H9 (cell line): Measurements from ENCODE around the gene ZNF407. TPM values are rescaled to one million over a fixed set of nuclear protein-coding genes. Genes with fewer than 3 reads are reported as not detected.

Experiments used
- DNase-seq: peaks from one replicate; pipeline ENCODE4 v3.0.0-alpha.2; 2017
- H2AFZ ChIP-seq: one replicate; pipeline ENCODE4 v1.6.1; 2013; ENCODE audit warnings: mild to moderate bottlenecking, low read length, control low read depth, moderate library complexity
- H2AK5ac ChIP-seq: 2 replicates; pipeline ENCODE4 v1.6.1; 2013; ENCODE audit warnings: low read length, control low read depth, mixed read lengths; ENCODE audit not compliant: insufficient read length
- H2BK120ac ChIP-seq: one replicate; pipeline ENCODE4 v1.6.1; 2013; ENCODE audit warnings: low read depth, mild to moderate bottlenecking, low read length, control low read depth, inconsistent platforms; ENCODE audit not compliant: poor library complexity, severe bottlenecking
- H2BK12ac ChIP-seq: 2 replicates; pipeline ENCODE4 v1.6.1; 2013; ENCODE audit warnings: low read length, control low read depth, mixed read lengths, low read depth; ENCODE audit not compliant: insufficient read length
- H2BK15ac ChIP-seq: 2 replicates; pipeline ENCODE4 v1.6.1; 2013; ENCODE audit warnings: low read depth, low read length, control low read depth
- H2BK20ac ChIP-seq: one replicate; pipeline ENCODE4 v1.6.1; 2013; ENCODE audit warnings: low read depth, mild to moderate bottlenecking, low read length, control low read depth, inconsistent platforms; ENCODE audit not compliant: poor library complexity, severe bottlenecking
- H2BK5ac ChIP-seq: 2 replicates; pipeline ENCODE4 v1.6.1; 2013; ENCODE audit warnings: low read length, control low read depth, mixed read lengths; ENCODE audit not compliant: insufficient read length
- H3K14ac ChIP-seq: 2 replicates; pipeline ENCODE4 v1.6.1; 2013; ENCODE audit warnings: low read length, control low read depth; ENCODE audit not compliant: insufficient read depth
- H3K18ac ChIP-seq: 2 replicates; pipeline ENCODE4 v1.6.1; 2013; ENCODE audit warnings: low read depth, mild to moderate bottlenecking, mixed read lengths, low read length, control low read depth; ENCODE audit not compliant: insufficient read length
- H3K23ac ChIP-seq: 2 replicates; pipeline ENCODE4 v1.6.1; 2013; ENCODE audit warnings: low read length, control low read depth, mixed read lengths, low read depth; ENCODE audit not compliant: insufficient read length
- H3K23me2 ChIP-seq: 2 replicates; pipeline ENCODE4 v1.6.1; 2013; ENCODE audit warnings: low read depth, mild to moderate bottlenecking, mixed read lengths, low read length, control low read depth; ENCODE audit not compliant: insufficient read length, poor library complexity, severe bottlenecking
- H3K27ac ChIP-seq: 2 replicates; pipeline ENCODE4 v1.5.1; 2013; ENCODE audit warnings: low read length, control low read depth, mixed read lengths, low read depth; ENCODE audit not compliant: insufficient read length
- H3K27me3 ChIP-seq: 2 replicates; pipeline ENCODE4 v1.6.1; 2013; ENCODE audit warnings: low read length, control low read depth, inconsistent platforms; ENCODE audit not compliant: insufficient read depth
- H3K4ac ChIP-seq: 2 replicates; pipeline ENCODE4 v1.6.1; 2013; ENCODE audit warnings: low read depth, mild to moderate bottlenecking, control low read depth, inconsistent platforms, low read length, moderate library complexity
- H3K4me1 ChIP-seq: 2 replicates; pipeline ENCODE4 v1.6.1; 2013; ENCODE audit warnings: low read length, control low read depth, inconsistent platforms; ENCODE audit not compliant: insufficient read depth
- H3K4me2 ChIP-seq: 2 replicates; pipeline ENCODE4 v1.6.1; 2013; ENCODE audit warnings: low read length, control low read depth, mixed read lengths; ENCODE audit not compliant: insufficient read length, insufficient read depth
- H3K56ac ChIP-seq: 2 replicates; pipeline ENCODE4 v1.6.1; 2013; ENCODE audit warnings: low read depth, mild to moderate bottlenecking, mixed read lengths, low read length, control low read depth; ENCODE audit not compliant: insufficient read length
- H3K79me1 ChIP-seq: 2 replicates; pipeline ENCODE4 v1.6.1; 2013; ENCODE audit warnings: low read depth, mild to moderate bottlenecking, moderate library complexity, low read length, control low read depth, inconsistent platforms; ENCODE audit not compliant: insufficient read depth, poor library complexity, severe bottlenecking
- H3K79me2 ChIP-seq: 2 replicates; pipeline ENCODE4 v1.6.1; 2013; ENCODE audit warnings: low read length, control low read depth, inconsistent platforms; ENCODE audit not compliant: insufficient read depth
- H3K9ac ChIP-seq: 2 replicates; pipeline ENCODE4 v1.6.1; 2013; ENCODE audit warnings: low read length, control low read depth, mixed read lengths; ENCODE audit not compliant: insufficient read length; ENCODE audit errors: extremely low read depth
- H3K9me3 ChIP-seq: one replicate; pipeline ENCODE4 v1.6.1; 2013; ENCODE audit warnings: low read depth, low read length, inconsistent platforms; ENCODE audit not compliant: control insufficient read depth
- H3T11ph ChIP-seq: one replicate; pipeline ENCODE4 v1.6.1; 2013; ENCODE audit warnings: mild to moderate bottlenecking, low read length, control low read depth, inconsistent platforms
- H4K20me1 ChIP-seq: one replicate; pipeline ENCODE4 v1.6.1; 2013; ENCODE audit not compliant: control insufficient read depth, insufficient read length, insufficient read depth
- H4K5ac ChIP-seq: 2 replicates; pipeline ENCODE4 v1.6.1; 2013; ENCODE audit warnings: low read depth, mild to moderate bottlenecking, mixed read lengths, low read length, control low read depth; ENCODE audit not compliant: insufficient read length
- H4K8ac ChIP-seq: replicated peaks from 2 replicates; pipeline ENCODE4 v1.6.1; 2013; ENCODE audit warnings: low read length, control low read depth, mixed read lengths, low read depth; ENCODE audit not compliant: insufficient read length
- H4K91ac ChIP-seq: 2 replicates; pipeline ENCODE4 v1.6.1; 2013; ENCODE audit warnings: low read depth, mild to moderate bottlenecking, moderate library complexity, mixed read lengths, low read length, control low read depth; ENCODE audit not compliant: insufficient read length
- H3K27ac Mint-ChIP-seq, 3 experiments: 2 replicates in 2 of 3; 3 replicates in 1 of 3; pipeline ENCODE4 v1.8.0; 2020 to 2021; ENCODE audit warnings: mixed read lengths in 3 of 3, mild to moderate bottlenecking in 1 of 3, moderate library complexity in 1 of 3
- H3K27me3 Mint-ChIP-seq: 2 replicates; pipeline ENCODE4 v1.8.0; 2021; ENCODE audit warnings: low read depth, mild to moderate bottlenecking, moderate library complexity, mixed read lengths
- H3K36me3 Mint-ChIP-seq, 3 experiments: 2 replicates in 2 of 3; 3 replicates in 1 of 3; pipeline ENCODE4 v1.8.0; 2020 to 2021; ENCODE audit warnings: low read depth in 3 of 3, mixed read lengths in 3 of 3; ENCODE audit not compliant: insufficient read depth in 1 of 3
- H3K4me1 Mint-ChIP-seq, 2 experiments: 2 replicates each; pipeline ENCODE4 v1.8.0; 2020; ENCODE audit warnings: mixed read lengths in 2 of 2
- H3K4me3 Mint-ChIP-seq, 2 experiments: 2 replicates in 1 of 2; 3 replicates in 1 of 2; pipeline ENCODE4 v1.8.0; 2020 to 2021; ENCODE audit warnings: mild to moderate bottlenecking in 2 of 2, mixed read lengths in 2 of 2, moderate library complexity in 1 of 2
- H3K9me3 Mint-ChIP-seq, 2 experiments: 2 replicates in 1 of 2; 3 replicates in 1 of 2; pipeline ENCODE4 v1.8.0; 2020; ENCODE audit warnings: mild to moderate bottlenecking in 2 of 2, mixed read lengths in 2 of 2, moderate library complexity in 1 of 2
- WGBS: extraction: QIAGEN DNeasy Blood & Tissue Kit; methylation state at CpG from one replicate; pipeline ENCODE4 v1.1.7; 2013; ENCODE audit warnings: missing lambda C conversion rate, low lambda C conversion rate, mixed read lengths; ENCODE audit not compliant: insufficient read length; ENCODE audit errors: extremely low coverage; 5-methylcytosine and 5-hydroxymethylcytosine counted together
- total RNA-seq: library from RNA; stranded (reverse); gene quantifications from 2 replicates; pipeline ENCODE4 v1.2.1, GENCODE V29; 2021
- TF ChIP-seq, protein P1 (sequence below): fragments of 200-600 bp; sonication (generic); conservative IDR thresholded peaks from 3 replicates; pipeline ENCODE4 v1.8.0; 2021; ENCODE audit warnings: antibody characterized with exemption, mild to moderate bottlenecking

The ZNF407 gene
- total RNA-seq, 1 experiment from 2014 or later, result 8.7 TPM

DNA sequence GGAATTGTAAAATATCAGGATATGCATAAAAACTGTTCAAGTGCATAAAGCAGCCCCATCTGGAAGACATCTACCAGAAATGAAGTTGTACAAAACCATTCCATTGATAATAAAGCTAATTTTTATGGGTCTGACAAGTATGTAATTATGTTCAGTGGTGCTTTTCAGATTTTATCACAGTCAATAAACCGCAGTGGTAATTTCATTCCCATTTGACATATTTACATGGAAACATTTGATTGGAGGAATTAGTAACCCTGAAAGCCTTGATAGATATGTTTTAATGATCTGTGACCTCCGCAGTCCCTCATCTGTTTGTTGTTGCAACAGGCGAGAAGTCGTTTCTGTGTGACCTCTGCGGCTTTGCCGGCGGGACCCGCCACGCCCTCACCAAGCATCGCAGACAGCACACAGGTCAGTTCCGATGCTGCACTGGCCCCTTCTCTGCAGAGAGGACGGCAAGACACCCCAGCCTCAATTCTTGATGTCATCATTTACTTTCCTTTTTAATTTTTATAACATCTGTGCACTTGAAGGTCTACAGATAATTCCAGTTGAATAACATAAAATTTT lies 283.1 kb downstream of the ZNF407 start:
- H3K9me3 ChIP-seq, result no peaks in the 10 kb centered on the region
- TF ChIP-seq, protein P1, sequence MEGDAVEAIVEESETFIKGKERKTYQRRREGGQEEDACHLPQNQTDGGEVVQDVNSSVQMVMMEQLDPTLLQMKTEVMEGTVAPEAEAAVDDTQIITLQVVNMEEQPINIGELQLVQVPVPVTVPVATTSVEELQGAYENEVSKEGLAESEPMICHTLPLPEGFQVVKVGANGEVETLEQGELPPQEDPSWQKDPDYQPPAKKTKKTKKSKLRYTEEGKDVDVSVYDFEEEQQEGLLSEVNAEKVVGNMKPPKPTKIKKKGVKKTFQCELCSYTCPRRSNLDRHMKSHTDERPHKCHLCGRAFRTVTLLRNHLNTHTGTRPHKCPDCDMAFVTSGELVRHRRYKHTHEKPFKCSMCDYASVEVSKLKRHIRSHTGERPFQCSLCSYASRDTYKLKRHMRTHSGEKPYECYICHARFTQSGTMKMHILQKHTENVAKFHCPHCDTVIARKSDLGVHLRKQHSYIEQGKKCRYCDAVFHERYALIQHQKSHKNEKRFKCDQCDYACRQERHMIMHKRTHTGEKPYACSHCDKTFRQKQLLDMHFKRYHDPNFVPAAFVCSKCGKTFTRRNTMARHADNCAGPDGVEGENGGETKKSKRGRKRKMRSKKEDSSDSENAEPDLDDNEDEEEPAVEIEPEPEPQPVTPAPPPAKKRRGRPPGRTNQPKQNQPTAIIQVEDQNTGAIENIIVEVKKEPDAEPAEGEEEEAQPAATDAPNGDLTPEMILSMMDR, result no peak
- no peak overlapping the region for H4K8ac ChIP-seq
- H3K9me3 Mint-ChIP-seq, result no peaks in the 10 kb centered on the region
- H3T11ph ChIP-seq, result no peak overlapping the region
- no peak overlapping the region for H3K27ac Mint-ChIP-seq
- no peak overlapping the region for H3K14ac ChIP-seq
- peaks cover 0 to 3% of the 10 kb centered on the region in 2 experiments; a peak in 1 of 4 replicates for H3K4me1 Mint-ChIP-seq
- H2BK5ac ChIP-seq, result no peak overlapping the region
- no peak overlapping the region for H3K23ac ChIP-seq
- H3K18ac ChIP-seq, result no peak overlapping the region
- no peak overlapping the region for H3K4me3 Mint-ChIP-seq
- H2AK5ac ChIP-seq, result no peak overlapping the region
- H3K4ac ChIP-seq, result no peak overlapping the region
- H3K79me1 ChIP-seq, result no peaks in the 10 kb centered on the region
- H3K27ac ChIP-seq, result no peak overlapping the region
- no peak overlapping the region for H2BK12ac ChIP-seq
- H3K27me3 Mint-ChIP-seq, result no peaks in the 10 kb centered on the region
- no peak overlapping the region for H3K4me2 ChIP-seq
- no peak for DNase-seq
- H4K91ac ChIP-seq, result no peak overlapping the region
- H2BK15ac ChIP-seq, result no peak overlapping the region
- H3K36me3 Mint-ChIP-seq, result peaks cover 5 to 8% (median 5%) of the 10 kb centered on the region in 3 experiments; a peak in 6 of 7 replicates
- WGBS, result no CpG with 5 or more reads among the region's 12 CpGs
- no peak overlapping the region for H2BK20ac ChIP-seq
- no peak overlapping the region for H4K5ac ChIP-seq
- no peak overlapping the region for H3K9ac ChIP-seq
- no peaks in the 10 kb centered on the region for H3K79me2 ChIP-seq
- H3K27me3 ChIP-seq, result no peaks in the 10 kb centered on the region
- H3K23me2 ChIP-seq, result no peaks in the 10 kb centered on the region
- H2BK120ac ChIP-seq, result no peak overlapping the region
- no peaks in the 10 kb centered on the region for H3K4me1 ChIP-seq
- no peaks in the 10 kb centered on the region for H4K20me1 ChIP-seq
- H3K56ac ChIP-seq, result no peak overlapping the region
- no peak overlapping the region for H2AFZ ChIP-seq
